Loucy (cell line): ENCODE measurements around the gene ARHGAP35.

ENCODE experiments used
- H2AFZ ChIP-seq: fragments of 200-600 bp; sonication (generic); 2 replicates; pipeline ENCODE4 v1.6.0; 2016; ENCODE audit warnings: antibody characterized with exemption, mild to moderate bottlenecking, low read length, moderate library complexity
- H3F3A ChIP-seq: fragments of 200-600 bp; 2 replicates; pipeline ENCODE4 v1.6.0; 2016; ENCODE audit warnings: antibody characterized with exemption, low read depth, mild to moderate bottlenecking
- H3K27me3 ChIP-seq: fragments of 200-600 bp; sonication (generic); 2 replicates; pipeline ENCODE4 v1.6.1; 2014; ENCODE audit warnings: low read length, mild to moderate bottlenecking; ENCODE audit not compliant: insufficient read depth, poor library complexity, severe bottlenecking
- H3K36me3 ChIP-seq: fragments of 200-600 bp; sonication (generic); 2 replicates; pipeline ENCODE4 v1.6.1; 2016; ENCODE audit warnings: low read length; ENCODE audit not compliant: insufficient read depth
- H3K4me1 ChIP-seq: fragments of 200-600 bp; sonication (generic); 2 replicates; pipeline ENCODE4 v1.5.1; 2014; ENCODE audit warnings: low read length, mild to moderate bottlenecking; ENCODE audit not compliant: insufficient read depth, poor library complexity, severe bottlenecking
- H3K4me2 ChIP-seq: fragments of 200-600 bp; sonication (generic); 2 replicates; pipeline ENCODE4 v1.6.0; 2014; ENCODE audit warnings: antibody characterized with exemption, low read length, low read depth, mild to moderate bottlenecking; ENCODE audit not compliant: poor library complexity, severe bottlenecking
- H3K4me3 ChIP-seq: fragments of 200-600 bp; sonication (generic); 2 replicates; pipeline ENCODE4 v1.5.1; 2014; ENCODE audit warnings: low read length, mild to moderate bottlenecking, mixed read lengths; ENCODE audit not compliant: poor library complexity, severe bottlenecking
- H3K79me2 ChIP-seq: fragments of 200-600 bp; sonication (generic); 2 replicates; pipeline ENCODE4 v1.6.1; 2014; ENCODE audit warnings: low read length; ENCODE audit not compliant: insufficient read depth
- H3K9ac ChIP-seq: fragments of 200-600 bp; sonication (generic); 2 replicates; pipeline ENCODE4 v1.6.0; 2014; ENCODE audit warnings: mild to moderate bottlenecking, low read depth, low read length, moderate library complexity; ENCODE audit not compliant: poor library complexity, severe bottlenecking
- H3K9me2 ChIP-seq: fragments of 200-600 bp; sonication (generic); replicated peaks from 2 replicates; pipeline ENCODE4 v1.6.1; 2016; ENCODE audit warnings: low read depth, low read length, mixed read lengths
- H3K9me3 ChIP-seq: fragments of 200-600 bp; sonication (generic); 2 replicates; pipeline ENCODE4 v1.6.1; 2014; ENCODE audit warnings: mild to moderate bottlenecking, antibody characterized with exemption, low read length, low read depth; ENCODE audit not compliant: insufficient read depth
- H4K20me1 ChIP-seq: fragments of 200-600 bp; sonication (generic); 2 replicates; pipeline ENCODE4 v1.6.0; 2014; ENCODE audit warnings: antibody characterized with exemption, low read length, mild to moderate bottlenecking; ENCODE audit not compliant: insufficient read depth, poor library complexity, severe bottlenecking
- CTCF ChIP-seq: fragments of 200-600 bp; sonication (generic); conservative IDR thresholded peaks from 2 replicates; pipeline ENCODE4 v1.5.1; 2014; ENCODE audit warnings: mild to moderate bottlenecking, antibody characterized with exemption, low read length
- EZH2phosphoT487 ChIP-seq: fragments of 200-600 bp; IDR thresholded peaks from 2 replicates; pipeline ENCODE4 v1.6.1; 2018; ENCODE audit warnings: antibody characterized with exemption, mild to moderate bottlenecking, moderate library complexity, borderline replicate concordance

The ARHGAP35 gene

GRCh38 chr19:46878613-46879375, 18.0 kb downstream of the ARHGAP35 start:
- H2AFZ ChIP-seq: no peak overlapping the region
- no peaks in the 10 kb centered on the region for H3K9me3 ChIP-seq
- no peaks in the 10 kb centered on the region for H3K27me3 ChIP-seq
- no peaks in the 10 kb centered on the region for H3F3A ChIP-seq
- H3K4me3 ChIP-seq: no peak overlapping the region
- H4K20me1 ChIP-seq: peaks cover 9% of the 10 kb centered on the region
- no peak for TF ChIP-seq EZH2phosphoT487
- no peak for TF ChIP-seq CTCF
- no peak overlapping the region for H3K4me2 ChIP-seq
- no peaks in the 10 kb centered on the region for H3K9me2 ChIP-seq
- H3K9ac ChIP-seq: no peak overlapping the region
- H3K79me2 ChIP-seq: peaks cover 67% of the 10 kb centered on the region
- no peaks in the 10 kb centered on the region for H3K4me1 ChIP-seq
- no peaks in the 10 kb centered on the region for H3K36me3 ChIP-seq

GRCh38 chr19:46880431-46880830, 19.6 kb downstream of the ARHGAP35 start:
- H3K9me2 ChIP-seq: no peaks in the 10 kb centered on the region
- H4K20me1 ChIP-seq: peaks cover 5% of the 10 kb centered on the region
- no peak overlapping the region for H3K4me2 ChIP-seq
- H3F3A ChIP-seq: no peaks in the 10 kb centered on the region
- no peaks in the 10 kb centered on the region for H3K27me3 ChIP-seq
- H3K79me2 ChIP-seq: peaks cover 67% of the 10 kb centered on the region
- H3K4me1 ChIP-seq: no peaks in the 10 kb centered on the region
- no peak overlapping the region for H3K9ac ChIP-seq
- H3K4me3 ChIP-seq: no peak overlapping the region
- no peaks in the 10 kb centered on the region for H3K9me3 ChIP-seq
- H2AFZ ChIP-seq: no peak overlapping the region
- TF ChIP-seq CTCF: no peak
- TF ChIP-seq EZH2phosphoT487: no peak
- no peaks in the 10 kb centered on the region for H3K36me3 ChIP-seq

GRCh38 chr19:46881092-46881491, 20.3 kb downstream of the ARHGAP35 start:
- Histone ChIP-seq H3K4me1 (no peaks in the 10 kb centered on the region), H3K4me3 (no peak overlapping the region), H3K9ac (no peak overlapping the region), H3F3A (no peaks in the 10 kb centered on the region), H3K4me2 (no peak overlapping the region), H3K9me3 (no peaks in the 10 kb centered on the region), H3K79me2 (peaks cover 66% of the 10 kb centered on the region), H3K36me3 (no peaks in the 10 kb centered on the region), H4K20me1 (peaks cover 4% of the 10 kb centered on the region), H3K27me3 (no peaks in the 10 kb centered on the region), H3K9me2 (no peaks in the 10 kb centered on the region), H2AFZ (no peak overlapping the region)
- TF ChIP-seq EZH2phosphoT487 (no peak), CTCF (no peak)
